M059J (cell line): Measurements from ENCODE around the gene KMO. TPM values are rescaled to one million over a fixed set of nuclear protein-coding genes. Genes with fewer than 3 reads are reported as not detected.

ENCODE experiments used
- DNase-seq: peaks from one replicate; pipeline ENCODE4 v3.0.0-alpha.2; 2012; ENCODE audit warnings: low read depth
- total RNA-seq: library from RNA; depleted of rRNA; stranded (reverse); fragments of >200 nt; shearing (Covaris generic); gene quantifications from 2 replicates; pipeline ENCODE4 v1.2.3, GENCODE V29; 2014

The KMO gene
- total RNA-seq, 1 experiment from 2014 or later: 0.27 TPM

DNA sequence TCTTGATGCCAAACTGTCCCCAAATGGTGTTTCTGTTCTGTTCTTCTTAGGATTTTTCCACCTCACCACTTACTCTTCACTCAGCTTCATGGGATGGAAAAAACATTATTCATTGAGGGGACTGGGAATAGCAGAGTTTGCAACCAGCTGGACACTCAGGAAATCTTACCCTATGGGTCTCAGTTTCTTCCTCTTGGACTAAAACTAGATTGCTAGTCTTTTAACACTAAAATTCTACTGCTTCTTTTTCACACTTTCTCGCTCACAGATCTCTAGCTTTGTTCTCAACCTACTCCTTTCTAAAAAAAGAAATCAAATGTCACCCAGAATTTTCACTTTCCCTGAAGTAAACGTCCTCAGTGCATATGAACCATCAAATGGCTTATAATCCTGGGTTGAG is 4.8 kb downstream of the KMO start:
- no peak for DNase-seq

DNA sequence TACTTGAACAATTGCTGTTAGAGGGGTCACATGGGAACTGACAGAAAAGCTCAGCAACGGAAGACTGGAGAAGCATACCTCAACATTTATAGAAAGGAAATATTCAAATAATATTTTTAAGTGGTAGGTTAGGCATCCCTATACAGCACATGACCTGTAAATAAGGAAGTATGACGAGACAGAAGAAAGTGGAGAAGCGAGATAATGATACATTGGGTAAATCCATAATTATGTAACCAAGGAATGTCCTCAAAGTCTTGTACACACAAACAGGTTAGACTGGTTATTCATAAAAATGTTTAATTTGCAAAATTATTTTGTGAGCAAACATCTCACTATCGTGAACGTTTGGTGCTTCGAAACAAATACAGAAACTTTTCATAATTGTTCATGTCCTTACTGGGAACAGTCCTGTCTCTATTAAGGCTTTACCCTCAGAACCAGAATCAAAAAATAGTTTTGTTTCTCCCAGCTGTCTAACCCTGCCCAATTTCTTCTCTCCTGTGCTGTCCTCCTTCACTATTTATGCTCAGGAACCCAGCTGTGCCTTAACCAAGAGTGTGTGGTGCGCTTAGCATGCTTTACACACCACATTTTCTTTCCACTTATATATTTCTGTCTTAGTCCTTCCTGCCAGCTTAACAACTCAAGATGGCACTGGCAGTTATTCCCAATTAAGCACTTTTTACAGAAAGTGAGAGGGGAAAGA is 10.2 kb downstream of the KMO start:
- no peak for DNase-seq

GRCh38 chr1:241548008-241548407 is 15.8 kb downstream of the KMO start:
- DNase-seq: no peak

DNA sequence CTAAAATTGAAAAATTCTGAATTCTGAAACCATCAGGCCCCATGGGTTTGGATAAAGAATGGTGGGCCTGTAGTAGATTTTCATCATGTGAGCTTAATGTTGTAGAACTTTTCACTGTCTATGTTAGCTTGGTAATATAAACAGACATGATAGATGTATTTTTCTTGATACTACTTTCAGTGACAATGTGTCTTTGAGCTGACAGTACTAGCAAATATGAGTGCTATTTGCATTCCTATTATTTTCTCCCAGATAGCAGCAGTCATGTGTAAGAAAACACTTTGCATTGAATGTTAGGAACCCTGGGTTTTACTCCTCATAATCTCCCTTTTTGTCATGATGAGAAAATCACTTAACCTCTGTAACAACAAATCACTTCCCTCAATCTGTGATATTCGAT is 18.1 kb downstream of the KMO start:
- DNase-seq: no peak

DNA sequence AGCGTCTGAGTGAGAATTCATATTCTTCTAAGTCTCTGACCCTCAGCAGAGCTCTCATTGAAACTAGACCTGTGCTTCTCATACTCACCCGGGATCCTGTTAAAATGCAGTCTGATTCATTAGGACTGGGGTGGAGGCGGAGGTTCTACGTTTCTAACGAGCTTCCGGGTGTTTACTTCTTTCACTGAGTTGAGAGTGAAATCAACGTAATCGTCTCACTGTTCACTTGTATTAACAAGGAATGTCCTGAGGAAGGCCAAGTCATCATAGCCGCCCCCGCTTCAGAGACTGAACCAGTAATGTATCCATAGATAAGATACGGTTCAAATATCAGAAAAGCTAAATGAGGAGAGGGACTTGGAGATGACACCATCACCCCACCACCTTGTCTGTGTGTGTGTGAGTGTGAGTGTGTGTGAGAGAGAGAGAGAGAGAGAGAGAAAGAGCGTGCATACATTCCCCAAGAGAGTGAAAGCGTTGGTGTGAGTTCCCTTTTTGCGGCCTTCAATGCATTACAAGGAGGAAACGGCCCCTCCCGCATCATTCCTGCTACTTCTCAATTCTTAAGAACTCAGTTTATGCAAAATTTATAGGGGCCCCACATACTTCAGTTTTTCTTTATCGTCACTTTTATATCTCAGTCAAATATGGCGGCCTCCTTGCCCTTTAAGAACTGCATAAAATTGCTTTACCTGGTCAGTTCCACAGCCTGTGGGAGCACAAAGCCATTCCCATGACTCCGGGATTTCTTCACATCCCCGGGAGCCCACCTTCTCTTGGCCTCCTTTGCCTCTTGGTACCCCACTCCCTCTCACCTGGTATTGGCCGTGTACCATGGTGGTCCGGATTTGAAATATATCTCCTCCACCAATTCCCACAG is 19.8 kb downstream of the KMO start:
- no peak for DNase-seq

GRCh38 chr1:241553886-241554592 is 21.9 kb downstream of the KMO start:
- DNase-seq: no peak

GRCh38 chr1:241555526-241555925 is 23.3 kb downstream of the KMO start:
- DNase-seq: no peak

GRCh38 chr1:241557031-241557430 is 24.9 kb downstream of the KMO start:
- DNase-seq: no peak

DNA sequence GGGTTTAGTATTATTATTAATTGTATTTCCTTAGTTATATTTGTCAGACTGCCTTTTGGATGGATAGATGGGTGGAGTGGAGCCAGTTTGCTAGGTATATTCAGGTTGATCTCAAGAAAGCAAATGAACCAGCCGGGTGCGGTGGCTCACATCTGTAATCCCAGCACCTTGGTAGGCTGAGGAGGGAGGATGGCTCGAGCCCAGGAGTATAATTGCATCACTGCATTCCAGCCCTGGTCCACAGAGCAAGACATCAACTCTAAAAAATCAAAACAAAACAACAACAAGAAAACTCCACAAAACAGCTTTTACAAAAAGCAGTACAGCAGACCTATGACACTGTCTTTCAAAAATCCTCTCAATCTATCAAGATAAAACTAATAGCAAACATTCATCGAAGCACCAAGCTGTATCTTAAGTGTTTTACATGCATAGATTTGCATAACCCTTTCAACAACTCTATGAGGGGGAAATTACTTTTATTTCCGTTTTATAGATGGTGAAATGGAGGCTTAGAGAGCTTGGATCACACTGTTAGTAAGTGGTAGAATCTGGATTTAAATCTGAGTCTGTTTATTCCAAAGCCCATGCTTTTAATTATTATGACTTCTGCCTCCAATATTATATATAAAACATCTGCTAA is 25.5 kb downstream of the KMO start:
- no peak for DNase-seq

DNA sequence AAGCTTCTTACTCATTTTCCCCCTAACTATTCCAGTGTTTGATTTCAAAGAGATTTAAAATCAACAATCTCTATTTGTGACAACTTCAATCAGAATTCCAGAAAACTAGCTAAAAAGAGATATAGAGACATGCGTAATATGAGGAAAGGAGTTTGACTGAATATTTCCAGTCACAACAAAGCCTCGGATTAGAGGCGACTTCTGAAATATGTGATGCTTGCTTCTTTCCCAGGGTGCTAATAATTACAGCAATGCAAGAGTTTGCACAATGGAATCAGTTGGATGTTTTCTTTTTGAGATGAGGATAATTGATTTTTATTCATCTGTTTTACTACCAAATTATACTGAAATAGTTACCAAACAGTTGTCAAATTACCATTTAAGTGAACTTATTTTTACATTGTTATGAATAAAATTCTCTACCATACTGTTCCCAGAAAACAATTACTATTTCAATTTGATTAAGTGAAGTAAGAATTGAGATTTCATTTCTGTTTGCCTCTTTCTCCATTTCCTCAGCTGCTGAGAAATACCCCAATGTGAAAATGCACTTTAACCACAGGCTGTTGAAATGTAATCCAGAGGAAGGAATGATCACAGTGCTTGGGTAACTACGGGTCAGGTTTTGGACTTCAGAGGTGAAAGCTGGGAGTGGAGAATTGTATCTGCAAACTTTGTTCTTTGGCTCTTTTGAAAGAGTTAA is 28.1 kb downstream of the KMO start:
- DNase-seq: no peak

GRCh38 chr1:241560849-241561187 is 28.6 kb downstream of the KMO start:
- no peak for DNase-seq

DNA sequence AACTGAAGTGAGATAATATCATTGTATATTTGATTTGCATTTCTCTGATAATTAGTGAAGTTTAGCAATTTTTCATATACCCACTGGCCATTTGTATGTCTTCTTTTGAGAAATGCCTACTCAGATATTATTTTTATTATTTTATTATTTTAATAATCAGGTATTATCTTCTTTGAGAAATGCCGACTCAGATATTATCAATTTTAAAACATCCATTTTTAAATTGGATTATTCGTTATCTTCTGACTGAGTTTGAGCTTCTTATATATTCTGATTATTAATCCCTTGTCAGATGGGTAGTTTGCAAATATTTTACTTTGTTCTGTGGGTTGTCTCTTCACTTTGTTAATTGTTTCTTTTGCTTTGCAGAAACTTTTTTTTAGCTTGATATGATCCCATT is 37.7 kb downstream of the KMO start:
- DNase-seq: no peak

DNA sequence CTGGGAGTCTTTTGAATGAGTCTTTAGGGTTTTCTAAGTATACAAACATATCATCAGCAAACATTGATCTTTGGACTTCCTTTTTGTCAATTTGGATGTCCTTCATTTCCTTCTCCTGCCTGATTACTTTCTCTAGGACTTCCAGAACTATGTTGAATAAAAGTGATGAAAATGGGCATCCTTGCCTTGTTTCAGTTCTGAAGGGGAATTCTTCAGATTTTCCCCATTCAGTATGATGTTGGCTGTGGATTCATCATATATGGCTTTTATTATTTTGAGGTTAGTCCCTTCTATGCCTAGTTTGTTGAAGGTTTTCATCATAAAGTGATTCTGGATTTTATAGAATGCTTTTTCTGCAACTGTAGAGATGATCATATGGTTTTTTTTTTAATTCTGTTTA is 42.0 kb downstream of the KMO start:
- DNase-seq: no peak

DNA sequence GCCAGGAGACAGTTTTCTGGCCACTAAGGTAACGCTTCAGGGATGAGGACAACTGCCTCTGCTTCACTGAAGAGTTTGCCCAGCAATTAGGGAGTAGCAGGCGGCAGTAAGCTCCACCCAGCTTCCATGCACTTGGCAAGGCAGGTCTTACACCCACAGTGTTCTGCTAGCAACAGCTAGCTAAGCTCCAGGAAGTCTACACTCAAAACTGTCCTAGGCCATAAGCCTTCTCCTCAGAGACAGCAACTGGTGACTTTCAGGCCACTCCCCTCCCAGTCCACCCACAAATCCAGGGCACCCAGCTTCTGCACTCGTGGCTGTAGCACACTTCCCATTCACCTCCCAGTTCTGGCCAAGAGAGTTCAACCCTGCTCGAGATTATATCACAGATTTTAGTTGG is 47.3 kb downstream of the KMO start:
- DNase-seq: no peak

DNA sequence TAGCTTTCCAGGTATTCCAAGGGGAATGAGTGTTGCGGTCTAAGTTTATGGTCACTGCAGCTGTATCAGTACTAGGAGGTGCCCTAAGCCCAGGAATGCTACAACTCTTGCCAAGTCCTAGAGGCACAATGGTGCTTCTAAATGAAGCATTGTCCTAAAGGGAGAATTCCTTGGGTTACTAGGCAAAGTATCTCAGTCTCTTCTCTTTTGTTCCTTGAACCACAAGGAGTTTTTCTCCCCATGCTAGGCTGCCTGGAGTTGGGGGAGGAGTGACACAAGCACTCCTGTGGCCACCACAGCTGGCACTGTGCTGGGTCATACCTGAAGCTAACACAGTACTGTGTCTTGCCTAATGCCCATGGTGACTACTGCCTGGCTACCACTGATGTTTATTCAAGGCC is 50.7 kb downstream of the KMO start:
- peak; percentile 32 for DNase-seq

DNA sequence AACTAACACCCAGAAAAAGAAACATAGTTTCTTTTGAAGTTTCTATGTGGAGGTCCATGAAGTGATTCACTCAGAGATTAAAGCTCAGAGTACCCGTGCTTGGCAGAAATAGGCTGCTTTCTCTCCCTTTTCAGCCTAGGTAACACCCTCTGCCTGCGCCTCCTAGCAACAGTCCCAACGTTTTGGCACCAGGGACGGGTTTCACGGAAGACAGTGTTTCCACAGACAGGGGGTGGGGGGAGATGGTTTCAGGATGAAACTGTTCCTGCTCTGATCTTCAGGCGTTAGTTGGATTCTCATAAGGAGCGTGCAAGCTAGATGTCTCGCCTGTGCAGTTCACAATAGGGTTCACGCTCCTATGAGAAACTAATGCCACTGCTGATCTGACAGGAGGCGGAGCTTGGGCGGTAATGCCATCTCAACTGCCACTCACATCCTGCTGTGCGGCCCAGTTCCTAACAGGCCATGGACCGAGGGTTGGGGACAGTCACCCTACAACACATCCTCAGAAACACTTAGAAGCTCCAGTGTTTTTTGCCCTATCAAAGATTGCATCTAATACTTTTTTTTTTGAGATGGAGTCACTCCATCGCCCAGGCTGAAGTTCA is 54.8 kb downstream of the KMO start:
- DNase-seq: peak; percentile 28

DNA sequence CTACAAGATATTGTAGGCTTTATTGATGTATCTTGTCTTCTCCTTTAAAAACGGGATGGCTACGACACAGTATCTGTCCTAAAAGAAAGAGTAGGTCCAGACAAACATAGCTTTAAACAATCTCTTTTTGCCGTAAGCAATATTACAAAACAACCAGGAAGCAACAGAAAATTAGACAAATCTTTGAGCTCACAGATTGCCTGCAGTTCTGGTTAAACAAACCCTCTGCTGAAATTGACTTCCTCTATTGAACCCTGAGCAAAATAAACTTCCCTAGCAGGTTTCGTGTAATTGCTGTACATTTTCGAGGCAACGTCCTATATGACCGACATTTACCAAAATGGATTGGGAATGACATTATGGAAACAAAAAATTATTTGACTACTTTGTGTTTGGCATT is 57.3 kb downstream of the KMO start:
- no peak for DNase-seq

GRCh38 chr1:241590719-241591118 is 58.5 kb downstream of the KMO start:
- no peak for DNase-seq

DNA sequence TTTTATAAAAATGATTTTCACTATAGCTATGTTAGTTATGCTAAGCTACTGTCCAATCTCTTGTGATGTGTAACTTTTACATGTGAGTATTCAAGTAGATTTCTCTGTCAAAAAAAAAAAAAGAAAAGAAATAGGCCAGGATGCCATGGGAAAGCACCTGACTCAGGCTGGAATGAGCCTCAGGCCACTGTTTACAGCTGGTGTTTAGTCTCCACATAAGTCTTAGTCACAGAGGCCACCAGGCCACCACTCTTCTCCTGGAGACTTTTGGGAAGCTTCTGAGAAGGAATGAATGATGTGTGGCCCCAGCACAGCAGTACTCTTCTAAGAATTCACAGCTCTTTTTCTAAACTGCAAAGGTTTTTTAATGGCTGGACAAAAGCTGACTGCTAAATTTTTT is 59.1 kb downstream of the KMO start:
- DNase-seq: peak; percentile 98

- no peak for DNase-seq
Observed at GRCh38 chr1:241591736-241592135, 59.6 kb downstream of the KMO start.

DNA sequence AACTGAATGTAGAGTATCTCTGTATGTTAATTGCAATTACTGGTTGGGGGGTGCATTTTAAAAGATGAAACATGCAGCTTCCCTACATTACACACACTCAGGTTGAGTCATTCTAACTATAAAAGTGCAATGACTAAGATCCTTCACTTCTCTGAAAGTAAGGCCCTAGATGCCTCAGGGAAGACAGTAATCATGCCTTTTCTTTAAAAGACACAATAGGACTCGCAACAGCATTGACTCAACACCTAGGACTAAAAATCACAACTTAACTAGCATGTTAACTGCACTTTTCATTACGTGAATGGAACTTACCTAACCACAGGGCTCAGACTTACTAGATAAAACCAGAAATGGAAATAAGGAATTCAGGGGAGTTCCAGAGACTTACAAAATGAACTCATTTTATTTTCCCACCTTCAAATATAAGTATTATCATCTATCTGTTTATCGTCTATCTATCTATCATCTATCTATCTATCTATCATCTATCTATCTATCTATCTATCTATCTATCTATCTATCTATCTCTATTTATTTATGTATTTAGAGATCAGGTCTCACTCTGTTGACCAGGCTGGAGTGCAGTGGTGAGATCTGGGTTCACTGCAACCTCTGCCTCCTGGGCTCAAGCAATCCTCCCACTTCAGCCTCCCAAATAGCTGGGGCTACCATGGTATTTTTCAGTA is 60.2 kb downstream of the KMO start:
- DNase-seq: peak; percentile 99
